ENCODE data around the gene MZT2B. TPM values are rescaled to one million over a fixed set of nuclear protein-coding genes. Genes with fewer than 3 reads are reported as not detected.

Gene MZT2B, protein sequence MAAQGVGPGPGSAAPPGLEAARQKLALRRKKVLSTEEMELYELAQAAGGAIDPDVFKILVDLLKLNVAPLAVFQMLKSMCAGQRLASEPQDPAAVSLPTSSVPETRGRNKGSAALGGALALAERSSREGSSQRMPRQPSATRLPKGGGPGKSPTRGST
- 222 to 450 TPM (median 414 TPM) in 5 replicates for total RNA-seq (2022; extraction: Qiagen RNA extraction)

GRCh38 chr2:130181880-130182682, at the start of gene MZT2B:
Gene MZT2B (plus strand): TSS chr2:130182262. CDS start chr2:130182283, 21 bp downstream.

DNA sequence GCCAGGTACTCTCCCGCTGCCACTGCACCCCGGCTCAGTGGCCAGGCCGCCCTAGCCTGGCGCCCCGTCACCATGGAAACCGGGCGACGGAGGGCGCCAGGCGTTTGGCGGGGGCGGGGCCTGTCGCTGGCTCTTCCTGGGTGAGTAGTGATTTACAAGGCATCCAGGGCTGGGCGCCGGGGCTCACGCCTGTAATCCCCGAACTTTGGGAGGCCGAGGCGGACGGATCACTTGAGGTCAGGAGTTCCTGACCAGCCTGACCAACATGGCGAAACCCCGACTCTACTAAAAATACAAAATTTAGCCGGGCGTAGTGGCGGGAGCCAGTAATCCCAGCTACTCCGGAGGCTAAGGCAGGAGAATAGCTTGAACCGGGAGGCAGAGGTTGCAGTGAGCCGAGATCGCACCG, 37.1 kb upstream of the MZT2B start, which contains the start of gene CCDC74B:
Gene CCDC74B (minus strand): TSS at position 107 of the 409 bp plus-strand sequence. CDS start 116 bp downstream, outside the sequence.

GRCh38 chr2:130181325-130181879, 660 bp upstream of the MZT2B start, which contains the start of gene SMPD4:
Gene SMPD4 (minus strand): TSS chr2:130181602. CDS start chr2:130176592, 5,010 bp downstream.

DNA sequence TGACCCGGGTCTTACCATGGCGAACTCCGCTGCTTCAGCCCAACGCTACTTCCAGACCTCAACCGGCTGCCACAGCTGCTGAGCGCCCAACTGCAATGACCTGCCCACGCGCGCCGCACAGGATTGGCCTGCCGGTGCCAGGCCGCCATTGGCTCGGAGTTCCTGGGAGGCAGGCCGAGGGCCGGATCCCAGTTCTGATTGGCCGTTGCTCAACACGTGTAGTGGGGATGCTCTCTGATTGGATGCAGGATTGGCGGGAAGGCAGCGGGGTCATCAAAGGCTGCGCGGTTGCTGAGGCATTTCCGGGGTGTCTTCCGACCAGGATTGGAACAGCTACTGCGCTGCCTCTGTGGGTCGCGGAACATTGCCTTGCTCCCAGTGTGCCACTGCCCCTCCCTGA, 16.3 kb downstream of the MZT2B start, which contains the start of gene TUBA3E:
Gene TUBA3E (minus strand): TSS at position 97 of the 400 bp plus-strand sequence. CDS start 79 bp downstream, at position 18.

Other genes with a start within 250 kb of the MZT2B start
- gene RAB6C, start 202.6 kb upstream of the MZT2B start, total RNA-seq (2022; extraction: Qiagen RNA extraction): not detected in 5 replicates
- not detected in 5 replicates for gene POTEF, start 53.0 kb upstream of the MZT2B start, total RNA-seq (2022; extraction: Qiagen RNA extraction)
- gene CCDC74B, start 37.1 kb upstream of the MZT2B start, total RNA-seq (2022; extraction: Qiagen RNA extraction): 4.2 to 6.9 TPM (median 6.5 TPM) in 5 replicates
- gene SMPD4, start 660 bp upstream of the MZT2B start, total RNA-seq (2022; extraction: Qiagen RNA extraction): 75.3 to 80.3 TPM (median 77.0 TPM) in 5 replicates
- gene TUBA3E, start 16.2 kb downstream of the MZT2B start, total RNA-seq (2022; extraction: Qiagen RNA extraction): 3.0 to 4.6 TPM (median 4.2 TPM) in 5 replicates
- 139 to 176 TPM (median 158 TPM) in 5 replicates for gene IMP4, start 160.6 kb downstream of the MZT2B start, total RNA-seq (2022; extraction: Qiagen RNA extraction)
- 27.1 to 30.5 TPM (median 29.6 TPM) in 5 replicates for gene PTPN18, start 173.8 kb downstream of the MZT2B start, total RNA-seq (2022; extraction: Qiagen RNA extraction)

Data from A549 treated with Hydrocortisone at 1 μM for 4 hours (cell line).